Left lobe of liver (tissue), 2 donors: ENCODE results near the gene RAF1. TPM values are rescaled to one million over a fixed set of nuclear protein-coding genes. Genes with fewer than 3 reads are reported as not detected.
"Not testable (repeated sequence)": the region's sequence is repeated elsewhere in the genome, so short reads cannot be mapped to it uniquely, and the experiment has no call there.

ENCODE experiments used
- ATAC-seq: fragments of 200-7000 bp; cut with Tn5 transposase; one replicate; pipeline ENCODE4 v1.9.1; 2020; ENCODE audit warnings: mild to moderate bottlenecking, moderate library complexity
- DNase-seq: peaks from one replicate; pipeline ENCODE4 v3.0.0-alpha.2; 2020; ENCODE audit warnings: low spot score
- total RNA-seq: library from RNA; stranded (reverse); gene quantifications from one replicate; pipeline ENCODE4 v1.2.1, GENCODE V29; 2021
- donor health status: DM: no; HTN: no; CAD: no; lungs with moderate emphysema.
- donor health status: DM: no; HTN: yes; CAD: no.

The RAF1 gene
- total RNA-seq, 1 donor from 2014 or later, result 54.6 TPM

DNA sequence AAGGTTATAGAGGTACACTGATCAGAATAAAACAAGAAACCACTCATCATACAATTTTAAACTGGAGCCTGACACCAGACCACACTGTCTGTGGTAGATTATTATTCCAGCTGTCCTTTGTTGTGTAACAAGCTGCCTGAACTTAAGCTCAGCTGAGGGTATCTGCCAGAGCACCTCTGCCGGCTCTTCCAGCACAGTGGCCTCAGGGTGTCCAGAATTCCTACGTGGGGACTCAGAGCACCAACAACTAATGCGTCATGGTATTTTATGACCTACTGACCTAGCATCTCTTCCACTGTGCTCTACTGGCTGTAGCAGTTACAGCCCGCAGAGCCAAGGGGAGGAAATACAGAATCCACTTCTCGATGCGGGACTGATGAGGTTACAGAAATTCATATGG, 15.6 kb upstream of the RAF1 start:
- ATAC-seq, result peak; percentile 38

DNA sequence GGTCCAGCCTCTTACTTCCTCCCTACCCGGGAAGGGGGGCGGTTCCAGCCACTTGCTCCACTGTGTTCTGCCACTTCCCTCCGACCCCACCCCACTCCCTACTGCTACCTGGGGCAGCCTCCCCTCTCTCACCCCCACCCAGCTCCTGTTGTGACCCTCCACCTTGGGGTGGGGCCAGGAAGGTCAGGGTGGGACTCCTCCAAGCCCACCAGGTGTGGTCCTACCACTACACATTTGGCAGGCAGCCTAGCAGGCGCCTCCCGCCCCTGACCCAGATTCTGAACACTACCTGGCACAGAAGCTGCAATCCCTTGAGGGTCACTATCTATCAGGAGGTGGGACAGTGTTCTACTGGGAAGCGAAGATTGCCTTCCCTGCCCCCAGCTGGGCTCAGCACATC, 13.7 kb upstream of the RAF1 start:
- DNase-seq, result no peak
- ATAC-seq, result no peak

More for the DNA sequence above, 15.6 kb upstream of the RAF1 start:
- no peak for DNase-seq

DNA sequence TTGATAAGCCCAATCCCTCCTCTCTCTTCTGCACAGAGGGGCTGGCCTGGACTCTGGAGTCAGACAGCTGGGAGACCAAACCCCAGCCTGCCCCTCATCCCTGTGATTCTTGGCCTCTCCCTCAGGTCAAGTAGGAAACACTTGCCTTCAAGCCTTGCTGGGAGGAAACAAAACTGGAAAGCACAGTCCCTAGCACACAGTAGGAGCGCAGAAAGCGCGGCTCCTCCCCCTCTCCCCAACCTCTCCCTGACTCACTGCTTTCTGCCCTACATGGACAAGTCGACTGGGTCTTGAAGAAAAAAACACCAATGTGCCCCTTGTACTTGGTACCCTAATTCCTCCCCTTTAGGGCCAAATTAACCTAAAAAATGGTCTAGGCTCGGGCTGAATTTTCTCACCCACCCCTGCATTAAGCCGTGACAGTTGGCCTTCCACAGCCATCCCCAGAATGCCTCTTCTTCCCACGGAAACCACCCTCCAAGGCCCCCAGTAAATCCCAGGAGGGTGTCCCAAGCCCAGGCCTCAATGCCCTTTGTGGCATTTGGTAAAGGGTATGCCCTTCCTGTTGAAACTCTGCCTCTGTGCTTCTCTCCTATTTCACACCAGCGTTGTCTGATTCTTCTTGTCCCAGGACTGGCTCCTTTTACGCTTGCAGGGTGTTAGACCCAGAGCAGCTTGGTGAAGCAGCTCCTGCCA, 11.3 kb upstream of the RAF1 start:
- DNase-seq (no peak), ATAC-seq (no peak)

DNA sequence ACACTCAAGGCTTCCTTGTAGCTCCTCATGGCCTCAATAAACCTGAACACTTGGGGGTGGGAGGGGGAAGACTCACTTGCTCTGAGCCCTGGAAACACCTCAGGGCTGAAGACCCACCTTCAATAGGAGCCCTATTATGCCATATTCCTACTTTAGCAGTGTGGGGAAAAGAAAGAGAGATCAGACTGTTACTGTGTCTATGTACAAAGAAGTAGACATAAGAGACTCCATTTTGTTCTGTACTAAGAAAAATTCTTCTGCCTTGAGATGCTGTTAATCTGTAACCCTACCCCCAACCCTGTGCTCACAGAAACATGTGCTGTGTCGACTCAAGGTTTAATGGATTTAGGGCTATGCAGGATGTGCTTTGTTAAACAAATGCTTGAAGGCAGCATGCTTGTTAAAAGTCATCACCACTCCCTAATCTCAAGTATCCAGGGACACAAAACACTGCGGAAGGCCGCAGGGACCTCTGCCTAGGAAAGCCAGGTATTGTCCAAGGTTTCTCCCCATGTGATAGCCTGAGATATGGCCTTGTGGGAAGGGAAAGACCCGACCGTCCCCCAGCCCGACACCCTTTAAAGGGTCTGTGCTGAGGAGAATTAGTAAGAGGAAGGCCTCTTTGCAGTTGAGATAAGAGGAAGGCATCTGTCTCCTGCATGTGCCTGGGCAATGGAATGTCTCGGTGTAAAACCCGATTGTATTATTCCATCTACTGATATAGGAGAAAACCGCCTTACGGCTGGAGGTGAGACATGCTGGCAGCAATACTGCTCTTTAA, 10.2 kb upstream of the RAF1 start:
- not testable (repeated sequence) for DNase-seq, ATAC-seq

DNA sequence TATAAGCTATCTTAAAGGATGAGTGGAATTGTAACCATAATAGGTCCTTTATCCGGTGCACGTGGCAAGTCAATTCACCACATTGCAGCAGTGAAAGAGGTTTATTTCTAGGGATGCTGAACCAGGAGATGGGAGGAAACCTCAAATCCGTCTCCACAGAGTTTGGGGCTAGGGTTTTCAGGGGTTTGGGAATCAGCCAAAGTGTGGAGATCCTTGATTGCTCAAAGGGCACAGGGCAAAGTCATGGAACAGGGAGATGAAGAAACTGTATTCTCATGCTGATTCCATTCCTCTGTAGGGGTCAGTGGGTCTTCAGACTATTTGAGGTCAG, 7.2 kb upstream of the RAF1 start:
- no peak for DNase-seq
- no peak for ATAC-seq

DNA sequence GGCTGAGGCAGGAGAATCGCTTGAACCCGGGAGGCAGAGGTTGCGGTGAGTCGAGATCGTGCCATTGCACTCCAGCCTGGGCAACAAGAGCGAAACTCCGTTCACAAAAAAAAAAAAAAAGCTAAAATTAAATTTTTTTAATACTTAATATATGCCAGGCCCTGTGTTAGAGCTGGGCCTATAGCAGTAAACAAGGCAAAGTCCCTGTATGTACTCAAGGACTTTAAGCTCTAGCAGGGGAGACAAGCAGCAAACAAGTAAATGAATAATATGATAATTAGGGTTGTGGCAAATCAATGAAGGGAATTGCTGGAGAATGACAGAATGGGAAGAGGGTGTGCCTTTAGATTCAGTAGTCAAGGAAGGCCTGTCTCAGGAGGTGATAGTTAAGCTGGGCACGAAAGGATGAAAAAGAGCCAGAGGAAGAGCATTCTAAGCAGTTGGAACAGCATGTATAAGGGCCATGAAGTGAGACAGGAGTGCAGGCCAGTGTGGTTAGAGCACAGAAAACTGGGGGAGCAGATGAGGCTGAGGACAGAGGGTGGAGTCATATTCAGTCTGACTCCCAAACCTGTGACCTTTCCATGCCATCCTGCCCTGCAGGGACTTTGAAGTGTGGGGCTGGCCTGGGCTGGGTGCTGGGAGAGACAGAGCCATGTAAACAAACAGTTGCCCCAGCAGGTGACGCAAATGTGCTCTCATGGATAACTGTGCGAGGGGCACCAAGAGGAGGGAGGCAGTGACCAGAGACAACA, 6.6 kb upstream of the RAF1 start:
- DNase-seq, result peak; percentile 86
- peak; percentile 99 for ATAC-seq

DNA sequence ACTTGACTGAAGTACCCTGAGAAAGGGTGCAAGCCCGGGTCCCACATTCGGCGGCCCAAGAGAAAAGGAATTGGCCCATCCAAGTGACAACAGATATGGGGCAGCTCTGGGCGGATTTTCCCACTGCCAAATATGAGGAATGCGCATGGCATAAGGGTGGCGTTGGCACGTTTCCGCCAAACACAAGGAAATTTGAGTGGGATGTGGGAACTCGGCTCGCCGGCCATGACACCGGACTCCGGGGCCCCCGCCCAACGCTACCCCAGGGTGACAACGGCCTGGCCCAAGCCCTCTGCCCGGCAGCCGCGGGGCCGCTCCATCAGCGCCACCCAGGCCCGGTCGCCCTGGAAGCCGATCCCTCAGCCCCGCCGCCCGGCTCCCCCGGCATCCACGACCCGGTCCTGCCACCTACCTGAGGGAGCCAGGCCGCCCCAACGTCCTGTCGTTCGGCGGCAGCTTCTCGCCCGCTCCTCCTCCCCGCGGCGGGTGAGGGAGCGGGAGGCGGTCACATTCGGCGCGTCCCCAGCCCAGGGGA, 449 bp downstream of the RAF1 start:
- ATAC-seq (peak; percentile 57), DNase-seq (peak; percentile 73)

DNA sequence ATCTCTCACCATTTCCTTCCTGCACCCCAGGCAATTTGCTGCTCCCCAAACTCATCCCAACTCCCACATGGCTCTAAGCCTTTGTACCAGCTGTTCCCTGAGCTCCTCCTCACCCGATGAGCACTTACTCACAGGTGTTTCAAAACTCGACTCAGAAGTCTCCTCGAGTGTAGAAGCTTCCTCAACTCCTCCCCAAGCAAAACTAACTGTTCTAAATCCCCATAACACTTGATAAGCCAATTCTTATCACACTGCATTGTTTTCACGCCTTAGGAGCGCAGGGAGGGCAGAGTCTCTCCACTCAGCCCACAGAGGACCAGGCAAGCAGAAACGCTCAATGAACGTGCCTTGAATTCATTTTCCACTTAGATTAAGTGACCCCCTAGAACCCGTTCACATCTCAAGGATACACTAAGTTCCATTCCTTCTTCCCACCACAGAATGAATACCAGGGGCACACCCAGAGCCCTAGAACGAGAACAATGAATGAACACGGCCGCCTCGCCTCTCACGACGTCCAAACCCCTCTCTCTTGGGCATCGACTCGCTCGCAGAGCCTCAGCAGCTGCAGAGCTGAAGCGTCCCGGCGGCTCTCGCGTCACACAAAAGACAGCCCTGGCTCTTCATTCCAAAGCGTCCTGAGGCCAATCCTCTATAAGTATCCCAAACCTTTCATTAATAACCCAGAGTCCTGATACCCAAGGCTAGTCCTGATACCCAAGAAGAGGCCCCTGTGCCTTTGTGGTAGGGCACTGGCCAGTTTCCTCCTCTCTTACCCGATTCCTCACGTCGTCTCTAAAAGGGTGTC, 1.1 kb downstream of the RAF1 start:
- peak; percentile 20 for ATAC-seq
- no peak for DNase-seq

DNA sequence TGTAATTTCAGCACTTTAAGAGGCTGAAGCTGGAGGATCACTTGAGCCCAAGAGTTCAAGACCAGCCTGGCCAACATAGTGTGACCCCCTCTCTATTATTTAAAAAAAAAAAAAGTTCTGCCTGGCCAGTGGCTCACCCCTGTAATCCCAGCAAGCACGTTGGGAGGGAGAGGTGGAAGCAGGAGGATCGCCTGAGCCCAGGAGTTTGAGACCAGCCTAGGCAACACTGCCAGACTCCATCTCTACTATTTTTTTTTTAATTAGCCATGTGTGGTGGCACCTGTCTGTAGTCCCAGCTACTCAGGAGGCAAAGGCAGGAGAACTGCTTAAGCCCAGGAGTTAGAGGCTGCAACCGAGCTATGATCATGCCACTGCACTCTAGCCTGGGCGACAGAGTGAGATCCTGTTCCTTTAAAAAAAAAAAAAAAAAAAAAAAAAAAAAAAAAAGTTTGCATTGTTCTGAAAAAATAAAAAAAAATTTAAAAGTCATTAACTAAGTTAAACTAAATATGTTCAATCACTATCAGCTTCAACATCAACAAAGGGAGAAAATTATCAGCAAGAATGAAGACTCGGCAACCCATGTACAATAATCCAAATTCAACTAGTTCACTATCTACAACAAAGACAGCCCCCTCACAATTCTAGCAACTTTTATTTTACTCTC, 1.9 kb downstream of the RAF1 start:
- no peak for ATAC-seq
- DNase-seq, result no peak

DNA sequence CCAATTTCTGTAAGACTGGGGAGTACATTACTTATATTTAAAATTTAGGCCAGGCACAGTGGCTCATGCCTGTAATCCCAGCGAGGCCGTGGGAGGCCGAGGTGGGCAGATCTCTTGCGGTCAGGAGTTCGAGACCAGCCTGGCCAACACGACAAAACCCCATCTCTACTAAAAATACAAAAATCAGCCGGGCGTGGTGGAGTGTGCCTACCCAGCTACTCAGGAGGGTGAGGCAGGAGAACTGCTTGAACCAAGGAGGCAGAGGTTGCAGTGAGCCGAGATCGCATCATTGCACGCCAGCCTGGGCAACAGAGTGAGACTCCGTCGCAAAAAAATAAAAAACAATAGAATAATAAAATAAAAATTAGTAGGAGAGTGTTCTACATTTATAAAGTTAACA, 2.5 kb downstream of the RAF1 start:
- not testable (repeated sequence) for DNase-seq, ATAC-seq

DNA sequence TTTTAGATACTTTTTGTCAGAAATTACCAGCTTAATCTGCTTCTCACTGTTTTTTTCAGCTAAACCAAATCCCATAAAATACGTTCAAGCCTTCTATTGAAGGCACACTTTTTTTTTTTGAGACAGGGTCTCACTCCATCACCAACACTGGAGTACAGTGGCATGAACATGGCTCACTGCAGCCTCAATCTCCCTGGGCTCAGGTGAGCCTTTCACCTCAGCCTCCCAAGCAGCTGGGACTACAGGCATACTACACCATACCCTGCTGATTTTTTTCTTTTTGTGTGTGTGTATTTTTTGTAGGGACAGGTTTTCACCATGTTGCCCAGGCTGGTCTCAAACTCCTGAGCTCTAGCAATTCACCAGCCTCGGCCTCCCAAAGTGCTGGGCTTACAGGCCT, 3.7 kb downstream of the RAF1 start:
- ATAC-seq, result no peak
- no peak for DNase-seq

DNA sequence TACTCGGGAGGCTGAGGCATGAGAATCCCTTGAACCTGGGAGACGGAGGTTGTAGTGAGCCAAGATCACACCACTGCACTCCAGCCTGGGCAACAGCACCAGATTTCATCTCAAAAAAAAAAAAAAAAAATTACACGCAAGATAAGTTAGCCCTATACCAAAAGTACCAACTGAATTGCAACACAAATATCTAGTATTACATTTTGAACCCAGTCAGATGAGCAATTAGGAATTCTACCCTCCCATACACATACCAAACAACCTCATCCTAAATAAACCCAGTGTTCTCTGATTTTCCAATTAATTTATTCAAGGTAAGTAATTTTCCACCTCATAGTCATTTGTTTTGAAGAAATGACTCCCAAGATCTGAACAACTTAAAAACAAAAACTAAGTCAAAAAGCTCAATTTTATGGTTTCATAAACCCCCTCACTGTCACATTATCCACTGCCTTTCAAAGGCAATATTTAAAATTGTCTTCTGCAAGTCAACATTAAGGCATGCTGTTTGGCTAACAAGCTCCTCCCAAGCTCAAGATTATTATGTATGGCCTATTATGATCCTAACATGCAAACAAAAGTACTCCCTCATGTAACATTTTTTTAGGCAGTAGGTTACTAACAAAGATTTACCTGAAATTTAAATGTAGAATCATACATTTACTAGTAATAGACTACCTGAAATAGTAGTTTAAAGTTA, 4.5 kb downstream of the RAF1 start:
- DNase-seq (no peak), ATAC-seq (no peak)

DNA sequence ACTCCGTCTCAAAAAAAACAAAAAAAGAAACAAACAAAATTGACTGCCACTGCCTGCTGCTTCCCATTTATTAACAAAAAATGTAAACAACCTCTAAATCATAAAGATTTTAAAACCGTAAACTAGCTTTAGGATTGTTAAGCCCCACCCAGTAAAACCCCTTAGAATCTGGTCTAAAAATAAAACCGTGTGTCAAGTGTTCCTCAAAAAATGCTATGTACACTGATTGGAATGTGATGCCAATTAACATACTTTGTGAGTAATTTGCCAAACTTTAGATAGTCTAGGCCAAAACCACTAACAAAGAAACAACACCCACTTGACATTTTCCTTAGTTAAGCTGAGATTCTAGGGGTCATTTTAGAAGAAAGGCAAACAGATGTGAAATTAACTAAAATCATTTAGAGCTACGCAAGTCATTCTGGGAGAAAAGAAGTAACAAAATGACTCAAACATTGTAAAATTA, 5.3 kb downstream of the RAF1 start:
- ATAC-seq (no peak), DNase-seq (no peak)

DNA sequence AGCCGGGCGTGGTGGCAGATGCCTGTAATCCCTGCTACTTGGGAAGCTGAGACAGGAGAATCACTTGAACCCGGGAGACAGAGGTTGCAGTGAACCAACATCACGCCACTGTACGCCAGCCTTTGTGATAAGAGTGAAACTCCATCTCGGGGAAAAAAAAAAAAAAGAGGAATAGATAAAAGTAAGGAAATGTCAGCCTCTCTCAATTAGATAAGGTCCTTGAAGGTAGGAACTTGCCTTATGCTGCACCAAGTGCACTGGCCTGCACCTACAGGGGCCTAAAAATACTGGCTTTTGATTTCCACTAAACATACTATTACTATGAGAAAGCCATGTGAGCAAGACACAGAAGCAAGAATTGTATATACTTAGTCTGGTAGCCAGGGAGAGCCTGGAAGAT, 7.1 kb downstream of the RAF1 start:
- no peak for DNase-seq

DNA sequence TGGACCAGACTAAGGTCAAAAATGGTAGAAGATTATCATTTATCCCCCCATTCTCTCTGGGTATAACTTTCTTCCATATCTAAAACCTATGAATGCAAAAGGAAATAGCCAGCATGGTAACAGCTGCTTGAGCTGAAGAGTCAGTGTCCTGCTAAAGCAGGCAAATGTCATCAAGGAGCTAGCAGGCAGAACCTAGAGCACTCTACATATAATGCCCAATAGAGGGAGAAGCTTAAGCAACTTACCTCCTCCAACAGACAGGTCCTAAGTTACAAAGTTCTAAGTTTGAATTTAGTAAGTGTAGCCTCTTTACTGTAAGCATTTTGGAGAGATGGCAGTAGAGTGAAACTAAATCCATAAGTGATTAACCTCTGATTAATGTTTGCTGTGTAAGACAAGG, 7.7 kb downstream of the RAF1 start:
- no peak for DNase-seq
- peak; percentile 68 for ATAC-seq

More for the DNA sequence above, 7.1 kb downstream of the RAF1 start:
- no peak for ATAC-seq

DNA sequence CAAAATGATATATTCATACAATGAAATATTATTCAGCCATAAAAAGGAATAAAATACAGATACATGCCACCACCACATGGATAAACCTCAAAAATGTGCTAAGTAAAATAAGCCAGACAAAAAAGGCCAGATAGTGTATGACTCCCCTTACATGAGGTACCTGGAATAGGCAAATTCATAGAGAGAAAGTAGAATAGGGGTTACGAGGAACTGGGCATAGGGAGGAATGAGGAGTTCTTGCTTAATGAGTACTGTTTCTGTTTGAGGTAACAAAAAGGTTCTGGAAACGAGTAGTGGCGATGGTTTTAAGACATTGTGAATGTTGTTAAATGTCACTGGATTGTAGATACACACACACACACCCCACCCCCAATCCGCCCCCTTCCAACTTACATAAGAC, 8.2 kb downstream of the RAF1 start:
- DNase-seq, result no peak

DNA sequence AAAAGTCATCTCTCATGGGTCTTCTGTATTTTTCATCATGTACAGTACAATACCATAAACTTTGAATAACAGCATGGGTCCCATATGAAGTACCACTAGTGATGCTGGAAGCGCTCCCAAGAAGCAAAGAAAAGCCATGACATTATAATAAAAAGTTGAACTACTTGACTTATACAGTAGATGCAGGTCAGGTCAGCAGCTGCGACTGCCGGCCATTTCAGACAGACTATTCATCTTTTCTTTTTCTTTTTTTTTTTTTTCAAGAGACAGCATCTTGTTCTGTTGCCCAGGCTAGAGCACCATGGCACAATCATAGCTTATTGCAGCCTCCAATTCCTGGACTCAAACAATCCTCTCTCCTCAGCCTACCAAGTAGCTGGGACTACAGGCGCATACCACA, 10.2 kb downstream of the RAF1 start:
- no peak for ATAC-seq
- no peak for DNase-seq

More for the DNA sequence above, 8.2 kb downstream of the RAF1 start:
- ATAC-seq, result no peak

DNA sequence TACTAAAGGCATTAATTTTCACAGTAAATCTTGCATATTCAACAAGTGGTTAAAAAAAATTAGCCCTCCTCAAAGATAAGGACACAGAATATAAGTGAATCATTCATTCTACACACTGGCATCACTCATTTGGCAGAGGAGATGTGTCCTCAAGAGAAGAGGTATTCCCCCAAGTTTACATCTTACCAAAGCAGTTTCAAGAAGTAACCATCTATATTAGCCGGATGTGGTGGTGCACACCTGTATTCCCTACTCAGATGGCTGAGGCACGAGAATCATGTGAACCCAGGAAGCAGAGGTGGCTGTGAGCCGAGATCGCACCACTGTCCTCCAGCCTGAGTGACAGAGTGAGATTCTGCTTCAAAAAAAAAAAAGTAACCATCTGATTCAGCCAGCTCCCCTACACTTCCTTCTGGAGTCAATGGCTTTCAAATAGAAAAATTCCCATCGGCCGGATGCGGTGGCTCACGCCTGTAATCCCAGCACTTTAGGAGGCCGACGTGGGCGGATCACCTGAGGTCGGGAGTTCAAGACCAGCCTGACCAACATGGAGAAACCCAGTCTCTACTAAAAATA, 15.4 kb downstream of the RAF1 start:
- ATAC-seq (peak; percentile 53), DNase-seq (peak; percentile 57)

DNA sequence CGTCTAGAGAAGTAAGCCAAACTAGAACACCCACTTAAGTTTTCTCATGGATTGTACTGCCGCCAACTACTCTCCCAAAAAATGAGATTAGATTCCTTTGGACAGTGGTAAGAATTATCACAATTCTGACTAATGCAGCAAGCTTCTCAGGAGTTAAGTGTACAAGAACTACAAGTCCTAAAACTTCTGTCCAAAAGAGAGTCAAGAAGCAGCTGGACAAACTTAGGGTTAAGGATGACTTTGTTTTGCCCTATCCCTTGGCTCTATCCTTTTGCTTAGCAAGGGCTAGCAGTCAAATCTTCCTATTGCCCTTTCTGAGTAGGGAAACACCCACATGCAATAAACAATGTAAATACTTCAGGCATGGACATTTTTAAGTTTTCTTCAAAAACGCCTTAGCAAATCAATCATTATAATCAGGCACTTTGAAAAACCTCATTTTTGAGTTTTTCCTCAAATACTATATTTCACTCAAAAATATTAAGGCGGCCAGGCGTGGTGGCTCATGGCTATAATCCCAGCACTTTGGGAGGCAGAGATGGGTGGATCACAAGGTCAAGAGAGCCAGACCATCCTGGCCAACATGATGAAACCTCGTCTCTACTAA, 19.5 kb downstream of the RAF1 start:
- DNase-seq (no peak), ATAC-seq (no peak)
